PC-3 (cell line): ENCODE data around the gene NLGN1. TPM values are rescaled to one million over a fixed set of nuclear protein-coding genes. Genes with fewer than 3 reads are reported as not detected.

ENCODE experiments used
- ATAC-seq: fragments of 200-7000 bp; cut with Tn5 transposase; 2 replicates; pipeline ENCODE4 v1.9.1; 2020; ENCODE audit warnings: mild to moderate bottlenecking, moderate library complexity
- BruUV-seq: library from RNA; stranded (reverse); fragments of 400-500 nt; replicated peaks from 2 replicates; lab custom pipeline; 2021; lab: Mats Ljungman, UMichigan
- CTCF ChIA-PET: fragments of 300-600 bp; sonication (Branson Sonifier 250); formaldehyde crosslinking; loops from one replicate; lab custom pipeline; 2022; ENCODE audit warnings: antibody characterized with exemption; lab: Charles Lee
- POLR2A ChIA-PET: fragments of 300-600 bp; sonication (Branson Sonifier 250); formaldehyde crosslinking; loops from one replicate; lab custom pipeline; 2022; ENCODE audit warnings: antibody characterized with exemption; ENCODE audit not compliant: unreplicated experiment; lab: Charles Lee
- DNase-seq: peaks from one replicate; pipeline ENCODE4 v3.0.0-alpha.2; 2015
- H2AFZ ChIP-seq: fragments of 300-600 bp; sonication (generic); 2 replicates; pipeline ENCODE4 v1.6.0; 2016; ENCODE audit warnings: antibody characterized with exemption, low read length
- H3F3A ChIP-seq: fragments of 300-600 bp; sonication (generic); one replicate; pipeline ENCODE4 v1.6.0; 2017; ENCODE audit warnings: antibody characterized with exemption, low read length, control low read depth, mild to moderate bottlenecking; ENCODE audit not compliant: unreplicated experiment
- H3K27ac ChIP-seq: fragments of 300-600 bp; sonication (generic); 2 replicates; pipeline ENCODE4 v1.5.1; 2016; ENCODE audit warnings: mild to moderate bottlenecking, low read length
- H3K27me3 ChIP-seq: fragments of 300-600 bp; sonication (generic); 2 replicates; pipeline ENCODE4 v1.6.1; 2016; ENCODE audit warnings: low read length, mixed read lengths
- H3K36me3 ChIP-seq: fragments of 300-600 bp; sonication (generic); 2 replicates; pipeline ENCODE4 v1.6.1; 2016; ENCODE audit warnings: low read depth, mixed run types, low read length, mixed read lengths
- H3K4me1 ChIP-seq: fragments of 300-600 bp; sonication (generic); 2 replicates; pipeline ENCODE4 v1.5.1; 2016; ENCODE audit warnings: low read length; ENCODE audit not compliant: insufficient read depth
- H3K4me2 ChIP-seq: fragments of 300-600 bp; sonication (generic); 2 replicates; pipeline ENCODE4 v1.6.0; 2016; ENCODE audit warnings: low read length
- H3K4me3 ChIP-seq: fragments of 300-600 bp; sonication (generic); 2 replicates; pipeline ENCODE4 v1.5.1; 2016; ENCODE audit warnings: mild to moderate bottlenecking, low read length, mixed read lengths
- H3K79me2 ChIP-seq: fragments of 300-600 bp; sonication (generic); 2 replicates; pipeline ENCODE4 v1.6.1; 2017; ENCODE audit warnings: low read length, mixed read lengths
- H3K9ac ChIP-seq: fragments of 300-600 bp; sonication (generic); 2 replicates; pipeline ENCODE4 v1.6.0; 2016; ENCODE audit warnings: mild to moderate bottlenecking, low read length
- H3K9me2 ChIP-seq: fragments of 300-600 bp; sonication (generic); replicated peaks from 2 replicates; pipeline ENCODE4 v1.6.1; 2016; ENCODE audit warnings: mixed run types, low read length, mixed read lengths
- H3K9me3 ChIP-seq: fragments of 300-600 bp; sonication (generic); 2 replicates; pipeline ENCODE4 v1.6.1; 2016; ENCODE audit warnings: low read length, mixed read lengths
- H4K20me1 ChIP-seq: fragments of 300-600 bp; sonication (generic); 2 replicates; pipeline ENCODE4 v1.6.1; 2016; ENCODE audit warnings: low read length, mixed read lengths
- CTCF ChIP-seq: fragments of 300-600 bp; sonication (generic); conservative IDR thresholded peaks from 2 replicates; pipeline ENCODE4 v1.5.1; 2017; ENCODE audit warnings: antibody characterized with exemption, low read depth, mild to moderate bottlenecking, low read length
- EZH2 ChIP-seq: fragments of 300-600 bp; sonication (generic); IDR thresholded peaks from one replicate; pipeline ENCODE4 v1.6.1; 2017; ENCODE audit warnings: antibody characterized with exemption, mild to moderate bottlenecking, low read length; ENCODE audit not compliant: unreplicated experiment
- EZH2phosphoT487 ChIP-seq: fragments of 300-600 bp; sonication (generic); IDR thresholded peaks from 2 replicates; pipeline ENCODE4 v1.6.1; 2018; ENCODE audit warnings: mild to moderate bottlenecking, antibody characterized with exemption, low read length, borderline replicate concordance
- intact Hi-C: fragments of 100-400 bp; cut with micrococcal nuclease; formaldehyde crosslinking; loops from 2 replicates; pipeline ENCODE4 v1.9.0; 2023
- total RNA-seq: library from RNA; depleted of rRNA; stranded (reverse); fragments of >200 nt; gene quantifications from 2 replicates; pipeline ENCODE4 v1.2.3, GENCODE V29; 2014

The NLGN1 gene
- total RNA-seq, 1 experiment from 2014 or later, result 0.77 TPM

DNA sequence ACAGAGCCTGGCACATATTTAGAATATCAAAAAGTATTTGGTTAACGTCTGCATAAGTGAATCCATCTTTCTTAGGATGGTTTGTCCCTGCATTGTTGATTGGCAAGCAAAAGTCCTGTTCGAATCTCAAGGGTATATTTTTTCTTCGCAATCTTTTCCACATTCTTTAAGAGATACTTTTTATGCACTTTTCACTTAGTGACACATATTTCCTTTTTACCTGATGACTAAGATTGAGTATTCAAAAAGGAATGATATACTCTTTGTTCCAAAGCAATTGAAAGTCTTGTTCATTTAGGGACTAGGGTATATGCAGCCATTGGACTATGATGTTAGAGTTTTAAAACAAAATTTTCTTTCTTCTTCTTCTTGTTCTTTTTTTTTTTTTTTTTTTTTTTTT lies 349.9 kb downstream of the NLGN1 start:
- Histone ChIP-seq H3K36me3 (no peaks in the 10 kb centered on the region), H3K4me1 (peaks cover 5% of the 10 kb centered on the region; the same call in 1 of the 2 replicates), H3K4me2 (no peak overlapping the region), H4K20me1 (no peaks in the 10 kb centered on the region), H3F3A (no peaks in the 10 kb centered on the region), H3K79me2 (no peaks in the 10 kb centered on the region), H3K9ac (no peak overlapping the region), H2AFZ (no peak overlapping the region), H3K9me2 (no peaks in the 10 kb centered on the region), H3K4me3 (no peak overlapping the region), H3K9me3 (no peaks in the 10 kb centered on the region), H3K27me3 (no peaks in the 10 kb centered on the region), H3K27ac (no peak overlapping the region)
- ChIA-PET CTCF (interaction anchor here (0.6 kb wide), 1 partner anchor 15 kb away, joined by 3 read pairs; no protein-coding TSS in a partner anchor), POLR2A (no interaction called here)
- intact Hi-C loops, result no loop called here
- ATAC-seq (peak; percentile 68), DNase-seq (peak; percentile 58)
- BruUV-seq, result no TSS peak
- TF ChIP-seq EZH2 (no peak), EZH2phosphoT487 (no peak), CTCF (no peak)

DNA sequence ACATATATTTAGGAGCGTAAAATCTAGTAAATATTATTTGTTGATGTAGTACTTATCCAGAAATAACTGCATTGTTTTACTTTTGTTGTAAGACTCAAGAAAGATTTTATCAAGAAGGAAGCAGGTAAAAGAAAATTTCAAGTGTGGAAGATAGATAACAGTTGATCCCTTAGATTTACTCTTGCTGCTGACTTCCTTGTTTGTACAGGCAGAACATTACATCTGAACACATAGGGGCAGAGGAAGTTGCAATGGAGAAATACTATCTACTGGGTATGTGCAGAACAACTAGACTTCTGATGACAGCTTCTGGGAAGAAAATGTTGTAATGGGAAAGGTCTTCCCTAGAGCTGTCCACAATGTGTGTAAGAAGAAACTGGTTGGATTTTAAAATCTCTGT lies 350.6 kb downstream of the NLGN1 start:
- Histone ChIP-seq H3K36me3 (no peaks in the 10 kb centered on the region), H2AFZ (no peak overlapping the region), H3F3A (no peaks in the 10 kb centered on the region), H3K4me3 (no peak overlapping the region), H3K4me1 (peaks cover 5% of the 10 kb centered on the region; the same call in 1 of the 2 replicates), H3K27me3 (no peaks in the 10 kb centered on the region), H3K27ac (no peak overlapping the region), H4K20me1 (no peaks in the 10 kb centered on the region), H3K79me2 (no peaks in the 10 kb centered on the region), H3K4me2 (no peak overlapping the region), H3K9me3 (no peaks in the 10 kb centered on the region), H3K9ac (no peak overlapping the region), H3K9me2 (no peaks in the 10 kb centered on the region)
- ChIA-PET POLR2A (no interaction called here), CTCF (no interaction called here)
- TF ChIP-seq EZH2phosphoT487 (no peak), CTCF (no peak), EZH2 (no peak)
- ATAC-seq (no peak), DNase-seq (no peak)
- intact Hi-C loops, result no loop called here
- no TSS peak for BruUV-seq

GRCh38 chr3:173750095-173750494 lies 352.6 kb downstream of the NLGN1 start:
- H3K4me2 ChIP-seq, result no peak overlapping the region
- no peaks in the 10 kb centered on the region for H3K9me3 ChIP-seq
- no peaks in the 10 kb centered on the region for H3K79me2 ChIP-seq
- no peaks in the 10 kb centered on the region for H3K36me3 ChIP-seq
- H3K9me2 ChIP-seq, result no peaks in the 10 kb centered on the region
- TF ChIP-seq CTCF (no peak), EZH2 (no peak), EZH2phosphoT487 (no peak)
- no peak overlapping the region for H3K27ac ChIP-seq
- H3K9ac ChIP-seq, result no peak overlapping the region
- intact Hi-C loops, result no loop called here
- H3K27me3 ChIP-seq, result no peaks in the 10 kb centered on the region
- H2AFZ ChIP-seq, result 0 out of 2 replicates have a peak overlapping the region, but pooled peaks have one; percentile 15
- H3K4me3 ChIP-seq, result no peak overlapping the region
- ATAC-seq (no peak; the same call in 1 of the 2 replicates), DNase-seq (no peak)
- H3F3A ChIP-seq, result no peaks in the 10 kb centered on the region
- CTCF ChIA-PET, result no interaction called here
- POLR2A ChIA-PET, result no interaction called here
- no TSS peak for BruUV-seq
- H3K4me1 ChIP-seq, result peaks cover 5% of the 10 kb centered on the region; the same call in 1 of the 2 replicates
- no peaks in the 10 kb centered on the region for H4K20me1 ChIP-seq
